HG03066 (cell line): ENCODE data around the gene C12orf57.

ENCODE experiments used
- ATAC-seq: cut with Tn5 transposase; IDR thresholded peaks from one replicate; pipeline ENCODE4 v1.9.1; 2021; ENCODE audit warnings: low read depth; ENCODE audit not compliant: unreplicated experiment

The C12orf57 gene

DNA sequence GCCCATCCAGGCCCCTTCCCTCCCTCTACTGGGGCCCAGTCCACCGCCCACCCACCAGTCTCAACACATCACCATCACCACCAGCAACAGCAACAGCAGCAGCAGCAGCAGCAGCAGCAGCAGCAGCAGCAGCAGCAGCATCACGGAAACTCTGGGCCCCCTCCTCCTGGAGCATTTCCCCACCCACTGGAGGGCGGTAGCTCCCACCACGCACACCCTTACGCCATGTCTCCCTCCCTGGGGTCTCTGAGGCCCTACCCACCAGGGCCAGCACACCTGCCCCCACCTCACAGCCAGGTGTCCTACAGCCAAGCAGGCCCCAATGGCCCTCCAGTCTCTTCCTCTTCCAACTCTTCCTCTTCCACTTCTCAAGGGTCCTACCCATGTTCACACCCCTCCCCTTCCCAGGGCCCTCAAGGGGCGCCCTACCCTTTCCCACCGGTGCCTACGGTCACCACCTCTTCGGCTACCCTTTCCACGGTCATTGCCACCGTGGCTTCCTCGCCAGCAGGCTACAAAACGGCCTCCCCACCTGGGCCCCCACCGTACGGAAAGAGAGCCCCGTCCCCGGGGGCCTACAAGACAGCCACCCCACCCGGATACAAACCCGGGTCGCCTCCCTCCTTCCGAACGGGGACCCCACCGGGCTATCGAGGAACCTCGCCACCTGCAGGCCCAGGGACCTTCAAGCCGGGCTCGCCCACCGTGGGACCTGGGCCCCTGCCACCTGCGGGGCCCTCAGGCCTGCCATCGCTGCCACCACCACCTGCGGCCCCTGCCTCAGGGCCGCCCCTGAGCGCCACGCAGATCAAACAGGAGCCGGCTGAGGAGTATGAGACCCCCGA, 7.0 kb upstream of the C12orf57 start:
- ATAC-seq, result peak; percentile 2

GRCh38 chr12:6937481-6938352, 6.1 kb upstream of the C12orf57 start:
- peak; percentile 78 for ATAC-seq

GRCh38 chr12:6938353-6939190, 5.2 kb upstream of the C12orf57 start:
- ATAC-seq, result no peak

GRCh38 chr12:6939191-6939540, 4.7 kb upstream of the C12orf57 start:
- ATAC-seq, result no peak

- ATAC-seq, result no peak
These were observed 2.6 kb upstream of the C12orf57 start for GRCh38 chr12:6941267-6941666.

- ATAC-seq, result no peak
These were observed 2.0 kb upstream of the C12orf57 start for GRCh38 chr12:6941782-6942181.

DNA sequence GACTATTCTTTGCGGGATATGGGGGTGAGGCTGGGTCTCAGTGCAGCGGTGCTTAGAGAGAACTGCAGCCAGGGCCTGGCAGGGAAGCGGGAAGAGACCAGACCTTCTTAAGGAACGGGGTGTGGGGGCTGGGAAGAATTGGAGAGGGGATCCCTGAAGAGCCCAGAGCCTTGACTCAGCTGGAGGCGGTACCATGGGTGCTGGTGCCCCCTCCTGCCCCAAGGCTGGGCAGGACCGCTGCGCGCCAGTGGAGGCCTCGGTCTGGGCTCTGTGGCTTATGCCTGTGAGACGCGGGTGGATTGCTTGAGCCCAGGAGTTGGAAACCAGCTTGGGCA, 1.5 kb upstream of the C12orf57 start:
- ATAC-seq, result no peak

DNA sequence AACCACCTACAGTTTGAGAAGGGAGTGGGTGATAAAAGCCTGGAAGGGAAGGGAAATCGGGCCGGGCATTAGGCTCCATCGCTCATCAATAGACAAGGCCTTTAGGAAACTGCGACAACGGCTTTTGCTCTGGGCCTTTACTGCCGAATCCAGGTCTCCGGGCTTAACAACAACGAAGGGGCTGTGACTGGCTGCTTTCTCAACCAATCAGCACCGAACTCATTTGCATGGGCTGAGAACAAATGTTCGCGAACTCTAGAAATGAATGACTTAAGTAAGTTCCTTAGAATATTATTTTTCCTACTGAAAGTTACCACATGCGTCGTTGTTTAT, 467 bp upstream of the C12orf57 start:
- peak; percentile 30 for ATAC-seq

DNA sequence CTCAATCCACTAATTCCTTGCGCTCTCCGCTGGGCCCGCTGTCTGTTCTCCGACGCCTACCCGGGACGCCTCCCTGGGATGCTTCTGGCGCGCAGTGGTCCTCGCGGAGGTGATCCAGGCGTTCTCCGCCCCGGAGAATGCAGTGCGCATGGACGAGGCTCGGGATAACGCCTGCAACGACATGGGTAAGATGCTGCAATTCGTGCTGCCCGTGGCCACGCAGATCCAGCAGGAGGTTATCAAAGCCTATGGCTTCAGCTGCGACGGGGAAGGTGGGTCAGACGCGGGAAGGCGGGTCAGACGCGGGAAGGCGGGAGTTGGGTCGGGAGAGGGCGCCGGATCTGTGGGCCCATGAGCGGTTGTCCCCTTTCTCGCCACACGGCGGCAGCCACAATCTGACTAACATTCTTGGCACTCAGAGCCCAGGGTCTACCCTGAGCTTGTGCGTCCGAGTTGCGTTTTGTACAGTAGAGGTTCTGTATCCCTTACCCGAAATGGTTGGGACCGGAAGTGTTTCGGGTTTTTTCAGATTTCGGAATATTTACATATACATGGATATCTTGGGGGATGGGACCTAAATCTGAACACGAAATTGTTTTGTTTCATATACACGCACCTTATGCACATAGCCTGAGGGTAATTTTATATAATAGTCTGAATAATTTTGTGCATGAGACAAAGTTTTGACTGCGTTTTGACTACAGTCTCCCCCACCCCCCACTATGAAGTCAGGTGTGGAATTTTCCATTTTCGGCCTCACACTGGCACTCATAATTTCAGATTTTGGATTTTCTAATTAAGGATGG, 762 bp downstream of the C12orf57 start:
- peak; percentile 44 for ATAC-seq

GRCh38 chr12:6945613-6946012, 1.8 kb downstream of the C12orf57 start:
- ATAC-seq, result no peak

GRCh38 chr12:6946033-6946919, 2.5 kb downstream of the C12orf57 start:
- no peak for ATAC-seq

DNA sequence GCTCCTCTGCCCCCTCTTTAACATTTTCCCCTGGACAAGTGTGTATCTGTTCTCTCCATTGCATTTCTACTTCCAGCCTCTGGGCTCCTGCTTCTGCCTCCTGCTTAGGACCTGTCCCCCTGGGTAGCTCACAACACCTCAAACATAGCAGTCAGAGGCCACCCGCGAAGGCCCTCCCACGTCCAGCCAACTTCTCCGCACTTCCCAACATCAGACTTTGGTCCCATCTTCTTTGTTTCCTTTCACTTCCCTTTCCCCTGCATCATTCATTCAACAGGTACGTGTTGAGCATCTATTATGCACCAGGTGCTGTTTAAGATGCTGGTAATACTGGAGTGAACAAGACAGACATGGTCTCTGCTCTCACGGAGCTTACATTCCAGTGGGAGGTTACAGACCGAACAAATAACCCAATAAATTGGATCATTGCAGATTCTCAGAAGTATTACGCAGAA, 3.1 kb downstream of the C12orf57 start:
- no peak for ATAC-seq

GRCh38 chr12:6947615-6948014, 3.8 kb downstream of the C12orf57 start:
- no peak for ATAC-seq

- no peak for ATAC-seq
These were observed 5.2 kb downstream of the C12orf57 start for GRCh38 chr12:6948873-6949594.

DNA sequence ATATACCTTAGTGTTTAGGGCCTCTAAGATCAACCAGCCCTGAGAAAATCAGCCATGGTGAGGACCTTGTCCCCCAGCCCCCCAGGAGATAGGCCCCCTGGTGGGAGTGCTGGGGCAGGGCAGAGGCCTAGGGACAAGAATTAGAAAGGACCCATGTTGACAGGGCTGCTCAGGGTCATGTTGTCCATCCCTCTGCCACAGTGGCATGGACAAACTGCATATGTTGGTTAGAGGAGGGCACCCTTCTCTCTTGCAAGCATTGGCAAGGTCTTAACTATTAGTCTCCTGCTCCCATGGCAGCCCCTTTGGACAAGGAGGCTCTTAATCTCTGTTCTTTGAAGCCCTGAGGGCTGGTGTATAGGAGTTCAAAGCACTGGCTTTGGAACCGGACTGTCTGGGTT, 6.6 kb downstream of the C12orf57 start:
- no peak for ATAC-seq

GRCh38 chr12:6950811-6951540, 7.2 kb downstream of the C12orf57 start, which contains the start of gene PTPN6:
PTPN6 (plus strand) TSS chr12:6951356; CDS start chr12:6951513, 157 bp downstream.
- ATAC-seq, result no peak

DNA sequence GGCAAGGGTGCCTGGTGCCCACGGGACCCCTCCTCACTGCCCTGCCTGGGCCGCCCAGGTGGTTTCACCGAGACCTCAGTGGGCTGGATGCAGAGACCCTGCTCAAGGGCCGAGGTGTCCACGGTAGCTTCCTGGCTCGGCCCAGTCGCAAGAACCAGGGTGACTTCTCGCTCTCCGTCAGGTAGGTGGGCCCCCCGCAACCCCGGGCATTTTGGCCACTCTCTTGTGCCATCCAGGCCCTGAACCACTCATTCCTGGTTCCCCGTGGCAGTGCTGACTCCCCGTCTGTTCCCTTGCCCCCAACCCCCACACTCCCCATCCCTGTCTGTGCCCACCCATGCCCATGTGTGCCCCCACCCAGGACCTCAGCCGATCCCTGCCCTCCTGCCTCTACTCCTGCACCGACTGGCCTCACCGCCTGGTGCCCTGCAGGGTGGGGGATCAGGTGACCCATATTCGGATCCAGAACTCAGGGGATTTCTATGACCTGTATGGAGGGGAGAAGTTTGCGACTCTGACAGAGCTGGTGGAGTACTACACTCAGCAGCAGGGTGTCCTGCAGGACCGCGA, 7.8 kb downstream of the C12orf57 start:
- no peak for ATAC-seq
